ENCODE data around the gene ADRB1.

DNA sequence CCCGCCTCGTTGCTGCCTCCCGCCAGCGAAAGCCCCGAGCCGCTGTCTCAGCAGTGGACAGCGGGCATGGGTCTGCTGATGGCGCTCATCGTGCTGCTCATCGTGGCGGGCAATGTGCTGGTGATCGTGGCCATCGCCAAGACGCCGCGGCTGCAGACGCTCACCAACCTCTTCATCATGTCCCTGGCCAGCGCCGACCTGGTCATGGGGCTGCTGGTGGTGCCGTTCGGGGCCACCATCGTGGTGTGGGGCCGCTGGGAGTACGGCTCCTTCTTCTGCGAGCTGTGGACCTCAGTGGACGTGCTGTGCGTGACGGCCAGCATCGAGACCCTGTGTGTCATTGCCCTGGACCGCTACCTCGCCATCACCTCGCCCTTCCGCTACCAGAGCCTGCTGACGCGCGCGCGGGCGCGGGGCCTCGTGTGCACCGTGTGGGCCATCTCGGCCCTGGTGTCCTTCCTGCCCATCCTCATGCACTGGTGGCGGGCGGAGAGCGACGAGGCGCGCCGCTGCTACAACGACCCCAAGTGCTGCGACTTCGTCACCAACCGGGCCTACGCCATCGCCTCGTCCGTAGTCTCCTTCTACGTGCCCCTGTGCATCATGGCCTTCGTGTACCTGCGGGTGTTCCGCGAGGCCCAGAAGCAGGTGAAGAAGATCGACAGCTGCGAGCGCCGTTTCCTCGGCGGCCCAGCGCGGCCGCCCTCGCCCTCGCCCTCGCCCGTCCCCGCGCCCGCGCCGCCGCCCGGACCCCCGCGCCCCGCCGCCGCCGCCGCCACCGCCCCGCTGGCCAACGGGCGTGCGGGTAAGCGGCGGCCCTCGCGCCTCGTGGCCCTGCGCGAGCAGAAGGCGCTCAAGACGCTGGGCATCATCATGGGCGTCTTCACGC is 825 bp downstream of the ADRB1 start:
- TF ChIP-seq POLR2A (IDR thresholded peaks at IDR 0.05), result no peak
- TF ChIP-seq, protein P1, sequence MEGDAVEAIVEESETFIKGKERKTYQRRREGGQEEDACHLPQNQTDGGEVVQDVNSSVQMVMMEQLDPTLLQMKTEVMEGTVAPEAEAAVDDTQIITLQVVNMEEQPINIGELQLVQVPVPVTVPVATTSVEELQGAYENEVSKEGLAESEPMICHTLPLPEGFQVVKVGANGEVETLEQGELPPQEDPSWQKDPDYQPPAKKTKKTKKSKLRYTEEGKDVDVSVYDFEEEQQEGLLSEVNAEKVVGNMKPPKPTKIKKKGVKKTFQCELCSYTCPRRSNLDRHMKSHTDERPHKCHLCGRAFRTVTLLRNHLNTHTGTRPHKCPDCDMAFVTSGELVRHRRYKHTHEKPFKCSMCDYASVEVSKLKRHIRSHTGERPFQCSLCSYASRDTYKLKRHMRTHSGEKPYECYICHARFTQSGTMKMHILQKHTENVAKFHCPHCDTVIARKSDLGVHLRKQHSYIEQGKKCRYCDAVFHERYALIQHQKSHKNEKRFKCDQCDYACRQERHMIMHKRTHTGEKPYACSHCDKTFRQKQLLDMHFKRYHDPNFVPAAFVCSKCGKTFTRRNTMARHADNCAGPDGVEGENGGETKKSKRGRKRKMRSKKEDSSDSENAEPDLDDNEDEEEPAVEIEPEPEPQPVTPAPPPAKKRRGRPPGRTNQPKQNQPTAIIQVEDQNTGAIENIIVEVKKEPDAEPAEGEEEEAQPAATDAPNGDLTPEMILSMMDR (IDR thresholded peaks at IDR 0.05), result no peak

Measured in Peyer's patch (tissue), 4 donors.